DMS114 treated with DMSO at 0.1 percent for 48 hours (cell line): Measurements from ENCODE around the gene CD28.
"Not testable (repeated sequence)": the region's sequence is repeated elsewhere in the genome, so short reads cannot be mapped to it uniquely, and the experiment has no call there.

Source experiments
- DNase-seq: peaks from one replicate; lab custom pipeline; 2025; ENCODE audit not compliant: unreplicated experiment; lab: John Stamatoyannopoulos, UW

The CD28 gene

GRCh38 chr2:203685789-203686420, 20.5 kb upstream of the CD28 start:
- DNase-seq, result no peak

- DNase-seq, result no peak
Observed at GRCh38 chr2:203687165-203687564, 19.3 kb upstream of the CD28 start.

GRCh38 chr2:203688798-203689197, 17.6 kb upstream of the CD28 start:
- no peak for DNase-seq

- no peak for DNase-seq
Observed at GRCh38 chr2:203689426-203690116, 16.9 kb upstream of the CD28 start.

- no peak for DNase-seq
Observed at GRCh38 chr2:203690117-203690431, 16.4 kb upstream of the CD28 start.

- no peak for DNase-seq
Observed at GRCh38 chr2:203690441-203691047, 15.9 kb upstream of the CD28 start.

- DNase-seq, result no peak
Observed at GRCh38 chr2:203691149-203691548, 15.3 kb upstream of the CD28 start.

- no peak for DNase-seq
Observed at GRCh38 chr2:203692031-203692710, 14.3 kb upstream of the CD28 start.

- DNase-seq, result no peak
Observed at GRCh38 chr2:203693242-203693879, 13.1 kb upstream of the CD28 start.

GRCh38 chr2:203694191-203694590, 12.2 kb upstream of the CD28 start:
- DNase-seq, result no peak

- no peak for DNase-seq
Observed at GRCh38 chr2:203697190-203697589, 9.2 kb upstream of the CD28 start.

GRCh38 chr2:203697763-203698162, 8.7 kb upstream of the CD28 start:
- not testable (repeated sequence) for DNase-seq

GRCh38 chr2:203698410-203698809, 8.0 kb upstream of the CD28 start:
- not testable (repeated sequence) for DNase-seq

GRCh38 chr2:203704430-203704829, 2.0 kb upstream of the CD28 start:
- no peak for DNase-seq

GRCh38 chr2:203705178-203705577, 1.3 kb upstream of the CD28 start:
- DNase-seq, result no peak

GRCh38 chr2:203707530-203707929, 1.1 kb downstream of the CD28 start:
- no peak for DNase-seq

- DNase-seq, result no peak
Observed at GRCh38 chr2:203708846-203709396, 2.5 kb downstream of the CD28 start.

GRCh38 chr2:203709416-203710040, 3.1 kb downstream of the CD28 start:
- DNase-seq, result no peak

- DNase-seq, result no peak
Observed at GRCh38 chr2:203710226-203710625, 3.8 kb downstream of the CD28 start.

- no peak for DNase-seq
Observed at GRCh38 chr2:203710952-203711351, 4.5 kb downstream of the CD28 start.

- no peak for DNase-seq
Observed at GRCh38 chr2:203711399-203711798, 5.0 kb downstream of the CD28 start.
